Suprapubic skin (tissue), 4 donors: ENCODE data around the gene SPATA2. TPM values are rescaled to one million over a fixed set of nuclear protein-coding genes. Genes with fewer than 3 reads are reported as not detected.

Experiments
- DNase-seq, 2 donors: peaks; one replicate each; pipeline ENCODE4 v3.0.0-alpha.2; 2019; ENCODE audit warnings: low spot score in 2 of 2
- H3K27ac ChIP-seq: fragments of 200-600 bp; sonication (generic); one replicate; pipeline ENCODE4 v1.5.1; 2019
- H3K27me3 ChIP-seq: fragments of 200-600 bp; sonication (generic); one replicate; pipeline ENCODE4 v1.5.1; 2019
- H3K36me3 ChIP-seq: fragments of 200-600 bp; sonication (generic); one replicate; pipeline ENCODE4 v1.5.1; 2019
- H3K4me1 ChIP-seq: fragments of 200-600 bp; sonication (generic); one replicate; pipeline ENCODE4 v1.5.1; 2019
- H3K4me3 ChIP-seq: fragments of 200-600 bp; sonication (generic); one replicate; pipeline ENCODE4 v1.5.1; 2019; ENCODE audit warnings: mild to moderate bottlenecking
- H3K9me3 ChIP-seq: fragments of 200-600 bp; sonication (generic); one replicate; pipeline ENCODE4 v1.5.1; 2019
- EP300 ChIP-seq: sonication (generic); formaldehyde crosslinking; IDR thresholded peaks from one replicate; pipeline ENCODE4 v1.6.1; 2017; ENCODE audit warnings: antibody characterized with exemption
- POLR2A ChIP-seq, 2 donors: fragments of 450-650 bp; IDR thresholded peaks; one replicate each; pipeline ENCODE4 v1.6.1; 2017; ENCODE audit warnings: antibody characterized with exemption in 2 of 2, mild to moderate bottlenecking in 2 of 2, moderate library complexity in 2 of 2
- POLR2AphosphoS5 ChIP-seq, 3 donors: sonication (generic); formaldehyde crosslinking; IDR thresholded peaks; one replicate each; pipeline ENCODE4 v1.6.1; 2017; ENCODE audit warnings: antibody characterized with exemption in 3 of 3
- WGBS: methylation state at CpG from one replicate; pipeline ENCODE4 v1.1.5; 2018; 5-methylcytosine and 5-hydroxymethylcytosine counted together
- total RNA-seq, 4 donors: library from RNA; depleted of rRNA; stranded (reverse); fragments of >200 nt; gene quantifications; one replicate each; pipeline ENCODE4 v1.1.0, GENCODE V29; 2016
- TF ChIP-seq, protein P1 (sequence below), 2 donors: fragments of 200-600 bp in 1 of 2; fragments of 450-650 bp in 1 of 2; sonication (generic) in 1 of 2; IDR thresholded peaks; one replicate each; pipeline ENCODE4 v1.5.1; 2016 to 2019; ENCODE audit warnings: antibody characterized with exemption in 2 of 2, mild to moderate bottlenecking in 1 of 2, moderate library complexity in 1 of 2

SPATA2 gene
- total RNA-seq, 4 donors from 2014 or later = 7.3 to 9.3 (median 8.7) TPM

DNA sequence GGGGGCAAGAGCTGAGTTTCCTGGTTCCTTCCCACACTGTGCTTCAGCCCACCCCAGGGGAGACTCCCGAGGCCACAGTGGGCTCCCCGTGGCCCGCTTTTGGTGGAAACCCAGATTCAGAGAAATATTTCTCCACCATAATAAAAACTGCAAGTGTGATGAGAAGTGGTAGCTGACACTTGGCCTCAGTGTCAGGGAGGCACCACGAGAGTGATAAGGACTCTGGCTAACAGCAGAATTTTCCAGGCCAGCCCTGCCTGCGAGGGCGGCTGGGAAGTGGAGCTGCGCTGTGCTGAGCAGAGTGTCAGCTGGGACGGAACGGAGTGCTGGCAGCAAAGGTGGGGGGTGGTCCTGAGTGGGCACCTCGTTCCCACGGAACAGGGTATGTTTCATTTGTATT is 22.5 kb downstream of the SPATA2 start:
- H3K36me3 ChIP-seq = peaks cover 9% of the 10 kb centered on the region
- H3K9me3 ChIP-seq = no peaks in the 10 kb centered on the region
- 60% methylated on average over 10 of the region's 11 CpGs for WGBS
- H3K27me3 ChIP-seq = no peaks in the 10 kb centered on the region
- DNase-seq = no peak
- no peak overlapping the region for H3K27ac ChIP-seq
- TF ChIP-seq POLR2A (IDR thresholded peaks at IDR 0.05) (no peak), EP300 (no peak), POLR2AphosphoS5 (IDR thresholded peaks at IDR 0.05) (no peak)
- TF ChIP-seq, protein P1, sequence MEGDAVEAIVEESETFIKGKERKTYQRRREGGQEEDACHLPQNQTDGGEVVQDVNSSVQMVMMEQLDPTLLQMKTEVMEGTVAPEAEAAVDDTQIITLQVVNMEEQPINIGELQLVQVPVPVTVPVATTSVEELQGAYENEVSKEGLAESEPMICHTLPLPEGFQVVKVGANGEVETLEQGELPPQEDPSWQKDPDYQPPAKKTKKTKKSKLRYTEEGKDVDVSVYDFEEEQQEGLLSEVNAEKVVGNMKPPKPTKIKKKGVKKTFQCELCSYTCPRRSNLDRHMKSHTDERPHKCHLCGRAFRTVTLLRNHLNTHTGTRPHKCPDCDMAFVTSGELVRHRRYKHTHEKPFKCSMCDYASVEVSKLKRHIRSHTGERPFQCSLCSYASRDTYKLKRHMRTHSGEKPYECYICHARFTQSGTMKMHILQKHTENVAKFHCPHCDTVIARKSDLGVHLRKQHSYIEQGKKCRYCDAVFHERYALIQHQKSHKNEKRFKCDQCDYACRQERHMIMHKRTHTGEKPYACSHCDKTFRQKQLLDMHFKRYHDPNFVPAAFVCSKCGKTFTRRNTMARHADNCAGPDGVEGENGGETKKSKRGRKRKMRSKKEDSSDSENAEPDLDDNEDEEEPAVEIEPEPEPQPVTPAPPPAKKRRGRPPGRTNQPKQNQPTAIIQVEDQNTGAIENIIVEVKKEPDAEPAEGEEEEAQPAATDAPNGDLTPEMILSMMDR (IDR thresholded peaks at IDR 0.05) = no peak
- H3K4me3 ChIP-seq = no peak overlapping the region
- peaks cover 19% of the 10 kb centered on the region for H3K4me1 ChIP-seq

DNA sequence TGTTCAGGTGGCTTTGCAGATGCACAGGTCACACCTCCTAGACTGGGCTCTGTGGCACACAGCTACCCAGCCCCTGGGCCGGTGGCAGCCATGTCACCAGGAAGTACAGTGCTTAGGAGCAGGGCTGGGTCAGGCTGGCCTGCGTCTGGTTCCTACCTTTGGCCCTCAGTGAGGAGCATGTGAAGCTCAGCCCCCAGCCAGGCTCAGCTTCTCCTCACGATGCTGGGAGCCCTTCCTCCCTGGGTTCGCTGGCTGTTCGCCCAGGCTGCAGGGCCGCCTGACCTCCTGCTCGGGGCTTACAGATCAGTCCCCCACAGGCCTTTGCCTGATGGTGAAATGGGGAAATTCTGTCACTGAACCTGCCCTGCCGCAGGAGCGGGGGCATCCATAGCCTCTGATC is 23.1 kb downstream of the SPATA2 start:
- 86% methylated on average over 5 of the region's 9 CpGs for WGBS
- H3K4me1 ChIP-seq = peaks cover 25% of the 10 kb centered on the region

DNA sequence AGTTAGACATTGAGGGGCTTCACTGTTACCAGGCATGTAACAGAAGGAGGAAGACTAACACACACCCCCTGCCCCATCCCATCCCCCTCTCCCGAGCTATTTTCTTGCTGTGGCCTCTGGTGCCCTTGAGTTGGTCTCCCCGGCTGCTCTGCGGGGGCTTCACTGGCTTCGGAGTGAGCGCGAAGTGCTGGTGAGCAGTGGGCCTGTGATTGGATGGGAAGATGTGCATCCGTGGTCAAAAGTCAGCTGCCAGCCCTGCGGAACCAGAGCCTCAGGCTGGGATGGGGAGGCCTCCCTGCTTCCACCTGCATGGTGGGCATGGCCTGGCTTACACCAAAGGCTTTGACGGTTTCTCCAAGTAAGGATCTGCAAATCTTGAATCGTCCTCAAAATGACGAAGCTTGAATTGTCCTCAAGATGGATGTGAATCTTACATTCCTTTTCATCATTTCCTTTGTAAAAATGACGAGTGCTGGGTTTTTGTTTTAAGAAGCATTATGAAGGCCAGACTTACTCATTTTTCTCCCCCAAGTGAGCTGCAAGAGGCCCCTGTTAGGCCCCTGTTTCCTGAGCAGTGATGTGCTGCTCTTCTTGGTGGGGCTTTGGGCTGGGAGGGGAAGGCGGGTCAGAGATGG is 23.7 kb downstream of the SPATA2 start:
- TF ChIP-seq, protein P1 (IDR thresholded peaks at IDR 0.05) = no peak
- TF ChIP-seq POLR2AphosphoS5 (IDR thresholded peaks at IDR 0.05) (no peak), POLR2A (IDR thresholded peaks at IDR 0.05) (no peak), EP300 (no peak)
- H3K27ac ChIP-seq = no peak overlapping the region
- 87% methylated on average over 13 of the region's 13 CpGs for WGBS
- peaks cover 30% of the 10 kb centered on the region for H3K4me1 ChIP-seq
- H3K4me3 ChIP-seq = no peak overlapping the region
- H3K27me3 ChIP-seq = no peaks in the 10 kb centered on the region
- H3K36me3 ChIP-seq = peaks cover 21% of the 10 kb centered on the region
- DNase-seq = no peak
- H3K9me3 ChIP-seq = no peaks in the 10 kb centered on the region

More for the DNA sequence above, 23.1 kb downstream of the SPATA2 start:
- Histone ChIP-seq H3K27me3 (no peaks in the 10 kb centered on the region), H3K36me3 (peaks cover 14% of the 10 kb centered on the region), H3K4me3 (no peak overlapping the region), H3K9me3 (no peaks in the 10 kb centered on the region), H3K27ac (no peak overlapping the region)
- TF ChIP-seq, protein P1 (IDR thresholded peaks at IDR 0.05) = no peak
- TF ChIP-seq EP300 (no peak), POLR2A (IDR thresholded peaks at IDR 0.05) (no peak), POLR2AphosphoS5 (IDR thresholded peaks at IDR 0.05) (no peak)
- DNase-seq = no peak

DNA sequence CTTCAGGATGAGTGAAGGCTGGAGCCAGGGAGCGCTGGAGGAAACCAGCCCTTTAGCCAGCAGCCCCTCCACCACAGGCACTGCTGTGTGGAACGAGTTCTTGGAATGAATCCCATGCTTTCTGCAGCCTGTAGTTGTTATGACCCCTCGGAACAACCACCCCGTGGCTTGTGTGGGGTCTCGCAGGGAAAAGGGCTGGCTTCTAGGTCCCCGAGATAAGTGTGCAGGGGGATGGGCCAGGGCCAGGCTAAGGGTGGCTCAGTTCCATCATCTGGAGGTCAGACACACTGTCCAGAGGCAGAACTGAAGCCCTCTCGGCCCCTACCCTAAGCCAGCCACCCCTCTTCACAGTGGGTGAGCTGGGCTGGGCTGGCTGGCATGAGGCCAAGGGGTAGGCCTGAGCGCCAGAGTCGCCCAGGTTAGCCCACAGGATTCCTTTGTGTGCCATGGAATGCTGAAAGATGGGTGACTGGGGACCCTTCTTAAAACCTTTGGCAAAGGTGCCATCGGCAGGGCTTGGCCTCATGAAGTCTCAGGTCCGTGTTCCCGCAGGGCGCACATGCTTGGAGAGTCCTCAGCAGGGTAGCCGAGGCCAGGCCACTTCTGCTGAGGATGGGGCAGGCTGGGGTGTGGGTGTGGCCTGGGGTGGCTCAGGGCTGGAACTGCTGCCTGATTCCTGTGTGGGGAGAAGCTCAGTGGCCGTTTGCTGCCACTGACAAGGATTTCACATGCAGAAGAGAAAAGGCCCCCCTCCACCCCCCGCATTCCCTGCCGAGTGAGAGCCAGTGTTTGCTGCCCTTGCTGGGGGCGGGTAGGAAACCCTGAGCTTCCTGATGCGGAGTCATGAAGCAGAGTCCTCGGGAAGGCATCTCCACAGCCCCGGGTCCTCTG is 24.6 kb downstream of the SPATA2 start:
- H3K27me3 ChIP-seq = no peaks in the 10 kb centered on the region
- H3K27ac ChIP-seq = no peak overlapping the region

More for the DNA sequence above, 24.6 kb downstream of the SPATA2 start:
- TF ChIP-seq, protein P1 (IDR thresholded peaks at IDR 0.05) = no peak
- TF ChIP-seq EP300 = no peak
- TF ChIP-seq POLR2AphosphoS5 (IDR thresholded peaks at IDR 0.05) = no peak
- no peak for TF ChIP-seq POLR2A (IDR thresholded peaks at IDR 0.05)
- peaks cover 32% of the 10 kb centered on the region for H3K4me1 ChIP-seq
- no peaks in the 10 kb centered on the region for H3K9me3 ChIP-seq
- no peak overlapping the region for H3K4me3 ChIP-seq
- no peak for DNase-seq
- peaks cover 29% of the 10 kb centered on the region for H3K36me3 ChIP-seq
- WGBS = 69% methylated on average over 18 of the region's 21 CpGs
